Measurements from ENCODE around the gene SPCS3. TPM values are rescaled to one million over a fixed set of nuclear protein-coding genes. Genes with fewer than 3 reads are reported as not detected.

The SPCS3 gene
- total RNA-seq, 1 donor from 2014 or later, result 118 TPM

GRCh38 chr4:176309046-176309445 lies 10.7 kb upstream of the SPCS3 start:
- H3K27ac Mint-ChIP-seq (ENCODE audit: unreplicated experiment), result no peak overlapping the region
- no peaks in the 10 kb centered on the region for H3K27me3 Mint-ChIP-seq (ENCODE audit: unreplicated experiment)
- H3K4me3 Mint-ChIP-seq (ENCODE audit: unreplicated experiment), result no peak overlapping the region
- H3K36me3 Mint-ChIP-seq (ENCODE audit: unreplicated experiment), result no peaks in the 10 kb centered on the region
- no peak for DNase-seq (ENCODE audit: extremely low spot score, unreplicated experiment)
- H3K4me1 Mint-ChIP-seq (ENCODE audit: unreplicated experiment), result no peaks in the 10 kb centered on the region
- no peaks in the 10 kb centered on the region for H3K9me3 Mint-ChIP-seq (ENCODE audit: unreplicated experiment)
- no peak for TF ChIP-seq CTCF (IDR thresholded peaks at IDR 0.05)

GRCh38 chr4:176309772-176310171 lies 10.0 kb upstream of the SPCS3 start:
- no peak for DNase-seq (ENCODE audit: extremely low spot score, unreplicated experiment)
- no peak for TF ChIP-seq CTCF (IDR thresholded peaks at IDR 0.05)
- no peak overlapping the region for H3K27ac Mint-ChIP-seq (ENCODE audit: unreplicated experiment)
- no peaks in the 10 kb centered on the region for H3K9me3 Mint-ChIP-seq (ENCODE audit: unreplicated experiment)
- no peaks in the 10 kb centered on the region for H3K36me3 Mint-ChIP-seq (ENCODE audit: unreplicated experiment)
- no peaks in the 10 kb centered on the region for H3K27me3 Mint-ChIP-seq (ENCODE audit: unreplicated experiment)
- no peak overlapping the region for H3K4me3 Mint-ChIP-seq (ENCODE audit: unreplicated experiment)
- no peaks in the 10 kb centered on the region for H3K4me1 Mint-ChIP-seq (ENCODE audit: unreplicated experiment)

GRCh38 chr4:176313596-176314336 lies 6.0 kb upstream of the SPCS3 start:
- H3K4me3 Mint-ChIP-seq (ENCODE audit: unreplicated experiment), result no peak overlapping the region
- no peak for TF ChIP-seq CTCF (IDR thresholded peaks at IDR 0.05)

GRCh38 chr4:176319151-176319703 lies 539 bp upstream of the SPCS3 start:
- Mint-ChIP-seq H3K9me3 (ENCODE audit: unreplicated experiment) (no peaks in the 10 kb centered on the region), H3K4me1 (ENCODE audit: unreplicated experiment) (peaks cover 34% of the 10 kb centered on the region), H3K4me3 (ENCODE audit: unreplicated experiment) (peak overlapping the region; percentile 90), H3K27ac (ENCODE audit: unreplicated experiment) (peak overlapping the region; percentile 97), H3K36me3 (ENCODE audit: unreplicated experiment) (peaks cover under 1% of the 10 kb centered on the region), H3K27me3 (ENCODE audit: unreplicated experiment) (no peaks in the 10 kb centered on the region)
- no peak for DNase-seq (ENCODE audit: extremely low spot score, unreplicated experiment)
- TF ChIP-seq CTCF (IDR thresholded peaks at IDR 0.05), result no peak

More at GRCh38 chr4:176313596-176314336, 6.0 kb upstream of the SPCS3 start:
- Mint-ChIP-seq H3K27ac (ENCODE audit: unreplicated experiment) (no peak overlapping the region), H3K9me3 (ENCODE audit: unreplicated experiment) (no peaks in the 10 kb centered on the region), H3K4me1 (ENCODE audit: unreplicated experiment) (peaks cover 7% of the 10 kb centered on the region), H3K27me3 (ENCODE audit: unreplicated experiment) (no peaks in the 10 kb centered on the region), H3K36me3 (ENCODE audit: unreplicated experiment) (no peaks in the 10 kb centered on the region)
- DNase-seq (ENCODE audit: extremely low spot score, unreplicated experiment), result no peak

- Mint-ChIP-seq H3K9me3 (ENCODE audit: unreplicated experiment) (no peaks in the 10 kb centered on the region), H3K27ac (ENCODE audit: unreplicated experiment) (peak overlapping the region; percentile 90), H3K4me1 (ENCODE audit: unreplicated experiment) (peaks cover 40% of the 10 kb centered on the region), H3K27me3 (ENCODE audit: unreplicated experiment) (no peaks in the 10 kb centered on the region), H3K36me3 (ENCODE audit: unreplicated experiment) (peaks cover 4% of the 10 kb centered on the region), H3K4me3 (ENCODE audit: unreplicated experiment) (peak overlapping the region; percentile 88)
- DNase-seq (ENCODE audit: extremely low spot score, unreplicated experiment), result peak; percentile 93
- no peak for TF ChIP-seq CTCF (IDR thresholded peaks at IDR 0.05)
These were observed 692 bp downstream of the SPCS3 start for GRCh38 chr4:176320340-176320975.
